ENCODE data around the gene DPPA4. TPM values are rescaled to one million over a fixed set of nuclear protein-coding genes. Genes with fewer than 3 reads are reported as not detected.

Gene DPPA4
- total RNA-seq, 4 donors from 2014 or later, result not detected

- H3K27me3 ChIP-seq, result no peaks in the 10 kb centered on the region
- no peak overlapping the region for H3K4me3 ChIP-seq
- H3K9me3 ChIP-seq, result no peaks in the 10 kb centered on the region
- TF ChIP-seq POLR2A (IDR thresholded peaks at IDR 0.05), result no peak
- TF ChIP-seq, protein P1, sequence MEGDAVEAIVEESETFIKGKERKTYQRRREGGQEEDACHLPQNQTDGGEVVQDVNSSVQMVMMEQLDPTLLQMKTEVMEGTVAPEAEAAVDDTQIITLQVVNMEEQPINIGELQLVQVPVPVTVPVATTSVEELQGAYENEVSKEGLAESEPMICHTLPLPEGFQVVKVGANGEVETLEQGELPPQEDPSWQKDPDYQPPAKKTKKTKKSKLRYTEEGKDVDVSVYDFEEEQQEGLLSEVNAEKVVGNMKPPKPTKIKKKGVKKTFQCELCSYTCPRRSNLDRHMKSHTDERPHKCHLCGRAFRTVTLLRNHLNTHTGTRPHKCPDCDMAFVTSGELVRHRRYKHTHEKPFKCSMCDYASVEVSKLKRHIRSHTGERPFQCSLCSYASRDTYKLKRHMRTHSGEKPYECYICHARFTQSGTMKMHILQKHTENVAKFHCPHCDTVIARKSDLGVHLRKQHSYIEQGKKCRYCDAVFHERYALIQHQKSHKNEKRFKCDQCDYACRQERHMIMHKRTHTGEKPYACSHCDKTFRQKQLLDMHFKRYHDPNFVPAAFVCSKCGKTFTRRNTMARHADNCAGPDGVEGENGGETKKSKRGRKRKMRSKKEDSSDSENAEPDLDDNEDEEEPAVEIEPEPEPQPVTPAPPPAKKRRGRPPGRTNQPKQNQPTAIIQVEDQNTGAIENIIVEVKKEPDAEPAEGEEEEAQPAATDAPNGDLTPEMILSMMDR (IDR thresholded peaks at IDR 0.05), result no peak
- H3K36me3 ChIP-seq, result no peaks in the 10 kb centered on the region
- no peak overlapping the region for H3K27ac ChIP-seq
- DNase-seq, result no peak
- H3K4me1 ChIP-seq, result no peaks in the 10 kb centered on the region
- intact Hi-C loops (cut with DNase I), result no loop called here
These were observed 13.9 kb upstream of the DPPA4 start for GRCh38 chr3:109351231-109351630.

GRCh38 chr3:109346770-109347295 lies 9.5 kb upstream of the DPPA4 start:
- Histone ChIP-seq H3K36me3 (no peaks in the 10 kb centered on the region), H3K27me3 (no peaks in the 10 kb centered on the region), H3K4me1 (no peaks in the 10 kb centered on the region), H3K27ac (no peak overlapping the region), H3K4me3 (no peak overlapping the region), H3K9me3 (no peaks in the 10 kb centered on the region)
- no peak for DNase-seq
- 82 to 83% methylated on average over 3 of the region's 3 CpGs for WGBS, 2 donors
- intact Hi-C loops (cut with DNase I), result no loop called here
- TF ChIP-seq, protein P1 (IDR thresholded peaks at IDR 0.05), result no peak
- TF ChIP-seq POLR2A (IDR thresholded peaks at IDR 0.05), result no peak

DNA sequence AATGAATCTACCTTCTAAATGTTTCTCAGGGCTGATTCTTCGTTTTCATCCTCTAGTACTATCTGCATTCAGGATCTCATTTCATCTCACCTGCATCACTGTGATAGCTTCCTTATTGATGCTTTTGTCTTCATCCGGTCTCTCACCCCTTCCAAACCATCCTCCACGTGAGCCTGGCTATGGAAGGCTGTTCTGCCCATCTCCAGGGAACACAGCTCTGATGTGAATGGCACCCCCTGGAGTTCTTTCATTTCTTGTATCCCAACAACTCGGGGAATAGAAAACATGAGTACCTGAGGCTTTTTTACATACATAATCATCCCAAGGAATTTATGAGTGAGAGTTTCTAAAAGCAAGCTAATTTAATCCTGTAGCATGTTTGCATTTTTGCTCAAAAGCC lies 8.8 kb upstream of the DPPA4 start:
- 47 to 59% methylated on average over 4 of the region's 4 CpGs for WGBS, 2 donors
- TF ChIP-seq, protein P1 (IDR thresholded peaks at IDR 0.05), result no peak
- TF ChIP-seq POLR2A (IDR thresholded peaks at IDR 0.05), result no peak
- H3K36me3 ChIP-seq, result no peaks in the 10 kb centered on the region
- no peaks in the 10 kb centered on the region for H3K9me3 ChIP-seq
- no peak for DNase-seq
- no peak overlapping the region for H3K27ac ChIP-seq
- intact Hi-C loops (cut with DNase I), result no loop called here
- no peaks in the 10 kb centered on the region for H3K4me1 ChIP-seq
- no peaks in the 10 kb centered on the region for H3K27me3 ChIP-seq
- no peak overlapping the region for H3K4me3 ChIP-seq

DNA sequence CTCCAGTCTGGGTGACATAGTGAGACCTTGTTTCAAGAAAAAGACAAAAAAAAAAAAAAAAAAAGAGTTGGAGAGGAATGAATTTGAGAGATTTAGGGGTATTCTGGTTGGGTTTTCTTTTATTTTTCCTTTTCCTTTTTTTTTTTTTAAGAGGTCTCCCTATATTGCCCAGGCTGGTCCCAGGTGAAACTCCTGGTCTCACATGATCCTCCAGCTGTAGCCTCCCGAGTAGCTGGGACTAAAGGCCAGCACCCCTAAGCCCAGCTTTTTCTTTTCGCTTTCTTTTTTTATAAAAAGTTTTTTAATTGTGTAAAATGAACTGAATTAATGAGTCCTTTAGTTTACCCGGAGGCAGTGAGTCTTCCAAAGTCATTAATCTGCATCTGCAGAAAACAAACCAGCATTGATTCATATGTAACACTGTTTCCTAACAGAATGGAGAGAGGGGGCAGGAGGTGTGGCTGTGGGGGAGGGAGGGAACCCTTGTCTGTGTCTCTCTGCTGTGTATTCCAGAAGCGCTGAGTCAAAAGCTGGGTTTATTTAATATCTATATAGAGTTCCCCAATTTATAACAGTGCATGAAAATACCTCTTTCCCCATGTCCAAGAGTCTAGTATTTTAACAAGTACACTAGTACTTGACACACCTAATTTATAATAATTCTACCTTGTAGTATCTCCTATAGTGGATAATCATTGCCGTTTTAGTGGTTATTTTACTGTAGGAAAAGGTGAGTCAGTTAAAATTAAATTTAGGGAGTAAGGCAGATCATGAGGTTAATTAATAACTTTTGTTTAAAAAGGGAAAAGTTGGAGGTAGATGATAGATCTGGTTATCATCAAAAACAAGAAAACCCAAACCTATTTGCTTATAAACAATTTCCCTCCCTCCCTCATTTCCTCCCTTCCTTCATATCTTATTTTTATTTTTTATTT lies 2.6 kb upstream of the DPPA4 start:
- Histone ChIP-seq H3K27ac (no peak overlapping the region), H3K9me3 (no peaks in the 10 kb centered on the region), H3K4me3 (no peak overlapping the region), H3K4me1 (peaks cover 0 to 5% (median 0%) of the 10 kb centered on the region in 3 donors), H3K27me3 (peaks cover 0 to 5% (median 0%) of the 10 kb centered on the region in 4 donors), H3K36me3 (no peaks in the 10 kb centered on the region)
- 55 to 56% methylated on average over 5 of the region's 5 CpGs for WGBS, 2 donors
- no peak for TF ChIP-seq POLR2A (IDR thresholded peaks at IDR 0.05)
- TF ChIP-seq, protein P1 (IDR thresholded peaks at IDR 0.05), result no peak
- DNase-seq, result no peak
- intact Hi-C loops (cut with DNase I), result no loop called here

- WGBS, 2 donors, result 54 to 62% methylated on average over 3 of the region's 3 CpGs
- no peak overlapping the region for H3K27ac ChIP-seq
- H3K36me3 ChIP-seq, result no peaks in the 10 kb centered on the region
- no peak for DNase-seq
- peaks cover 0 to 5% (median 0%) of the 10 kb centered on the region in 4 donors for H3K27me3 ChIP-seq
- H3K4me3 ChIP-seq, result no peak overlapping the region
- TF ChIP-seq, protein P1 (IDR thresholded peaks at IDR 0.05), result no peak
- no peak for TF ChIP-seq POLR2A (IDR thresholded peaks at IDR 0.05)
- no peaks in the 10 kb centered on the region for H3K9me3 ChIP-seq
- intact Hi-C loops (cut with DNase I), result no loop called here
- peaks cover 0 to 5% (median 0%) of the 10 kb centered on the region in 3 donors for H3K4me1 ChIP-seq
These were observed 1.9 kb upstream of the DPPA4 start for GRCh38 chr3:109339197-109339596.

Measured in esophagus squamous epithelium (tissue), 5 donors.